CD1c-positive myeloid dendritic cell (primary cell): ENCODE measurements around the gene CSNK1G1.
"Not testable (repeated sequence)": the region's sequence is repeated elsewhere in the genome, so short reads cannot be mapped to it uniquely, and the experiment has no call there.

Experiments used
- DNase-seq: peaks from one replicate; pipeline ENCODE4 v3.0.0-alpha.2; 2016; ENCODE audit errors: extremely low spot score

Gene CSNK1G1

DNA sequence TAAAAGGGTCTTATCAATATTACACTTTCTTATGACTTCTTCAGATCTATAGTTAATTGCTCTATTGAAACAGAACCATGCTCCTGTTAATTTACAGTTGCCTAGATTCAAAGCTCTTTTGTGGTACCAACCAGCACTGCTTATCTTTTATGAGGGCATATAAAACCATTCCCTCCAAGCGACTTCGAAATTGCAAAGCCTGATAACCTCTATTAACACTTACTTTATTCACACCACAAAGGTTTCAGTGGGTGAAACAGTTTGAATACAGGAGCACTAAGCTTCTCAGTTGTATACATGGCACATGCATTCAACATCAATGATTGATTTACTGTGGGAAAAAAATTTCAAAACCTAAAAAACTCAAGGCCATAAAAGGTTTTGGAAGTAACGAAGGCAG, 118.3 kb downstream of the CSNK1G1 start:
- DNase-seq = no peak

DNA sequence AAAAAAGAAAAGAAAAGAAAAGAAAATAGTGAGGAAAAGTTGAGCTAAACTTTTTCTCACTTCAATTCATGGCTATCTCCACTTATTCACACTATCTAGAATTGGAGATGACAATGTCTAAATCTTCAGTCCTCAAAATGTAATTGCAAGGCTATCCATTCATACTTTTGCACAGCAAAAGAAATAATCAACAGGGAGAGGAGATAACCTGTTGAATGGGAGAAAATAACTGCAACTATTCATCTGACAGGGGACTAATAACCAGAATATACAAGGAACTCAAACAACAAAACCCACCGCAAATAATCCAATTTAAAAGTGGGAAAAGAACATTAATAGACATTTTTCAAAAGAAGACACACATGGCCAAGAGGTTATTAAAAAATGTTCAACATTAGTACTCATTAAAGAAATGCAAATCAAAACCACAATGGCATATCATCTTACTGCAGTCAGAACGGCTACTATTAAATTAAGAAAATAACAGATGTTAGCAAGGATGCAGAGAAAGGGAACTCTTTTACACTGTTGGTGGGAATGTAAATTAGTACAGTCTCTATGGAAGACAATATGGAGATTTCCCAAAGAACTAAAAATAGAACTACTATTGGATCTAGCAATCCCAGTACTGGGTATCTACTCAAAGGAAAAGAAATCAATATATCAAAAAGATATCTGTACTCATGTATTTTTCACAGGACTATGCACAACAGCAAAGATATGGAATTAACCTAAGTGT, 119.6 kb downstream of the CSNK1G1 start:
- no peak for DNase-seq

DNA sequence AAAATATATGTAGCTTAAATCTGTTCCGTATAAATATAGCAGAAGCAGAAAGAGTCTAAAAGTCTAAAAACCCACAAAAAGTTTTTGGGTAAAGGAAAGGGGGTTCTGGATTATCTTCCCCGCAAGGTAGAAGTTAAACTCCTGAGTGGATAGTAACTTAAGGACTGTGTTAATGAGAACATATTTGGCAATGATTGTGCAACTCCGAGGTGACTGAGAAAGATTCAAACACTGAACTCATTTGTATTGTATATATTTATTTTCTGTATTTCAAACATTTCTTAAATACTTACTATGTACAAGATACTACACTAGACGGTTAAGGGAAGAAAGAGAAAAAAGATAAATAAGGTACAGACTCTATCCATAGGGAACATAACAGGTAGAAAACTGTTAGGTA, 120.4 kb downstream of the CSNK1G1 start:
- no peak for DNase-seq

DNA sequence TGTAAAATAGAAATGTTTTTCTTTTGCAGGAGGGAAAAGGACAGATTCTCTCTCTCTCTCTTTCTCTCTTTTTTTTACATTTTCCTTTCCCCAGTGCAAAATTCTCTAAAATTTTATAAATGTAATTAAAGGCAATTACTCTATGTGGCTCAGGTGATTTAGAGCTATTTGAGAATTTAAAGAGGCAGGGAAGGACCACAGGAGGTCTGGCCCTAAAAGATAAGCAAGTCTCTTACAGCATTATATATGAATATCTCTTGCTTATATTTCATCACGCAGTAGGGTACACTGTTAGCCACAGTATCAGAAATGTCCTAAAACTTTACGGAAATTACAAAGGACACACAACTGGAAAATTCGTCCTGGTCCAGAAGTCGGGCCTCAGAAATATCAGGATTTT, 122.7 kb downstream of the CSNK1G1 start:
- DNase-seq = no peak

DNA sequence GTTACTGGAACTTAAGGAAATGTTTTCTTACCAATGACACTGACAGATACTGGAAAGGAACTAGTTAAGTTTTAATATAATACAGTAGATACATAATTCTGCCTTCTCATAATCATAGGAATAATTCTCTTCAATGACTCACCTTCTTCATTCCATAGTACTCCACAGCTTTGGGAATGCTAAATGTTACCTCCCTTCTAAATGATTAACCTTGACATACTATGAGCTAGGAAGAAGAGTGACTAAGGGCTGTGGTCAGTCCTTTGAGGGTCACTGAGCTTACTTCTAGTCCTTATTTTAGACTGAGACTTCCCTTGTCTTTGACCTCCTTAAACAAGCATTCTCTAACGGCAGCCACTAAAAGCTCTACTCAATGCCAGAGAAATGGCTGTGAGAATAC, 123.6 kb downstream of the CSNK1G1 start:
- no peak for DNase-seq

DNA sequence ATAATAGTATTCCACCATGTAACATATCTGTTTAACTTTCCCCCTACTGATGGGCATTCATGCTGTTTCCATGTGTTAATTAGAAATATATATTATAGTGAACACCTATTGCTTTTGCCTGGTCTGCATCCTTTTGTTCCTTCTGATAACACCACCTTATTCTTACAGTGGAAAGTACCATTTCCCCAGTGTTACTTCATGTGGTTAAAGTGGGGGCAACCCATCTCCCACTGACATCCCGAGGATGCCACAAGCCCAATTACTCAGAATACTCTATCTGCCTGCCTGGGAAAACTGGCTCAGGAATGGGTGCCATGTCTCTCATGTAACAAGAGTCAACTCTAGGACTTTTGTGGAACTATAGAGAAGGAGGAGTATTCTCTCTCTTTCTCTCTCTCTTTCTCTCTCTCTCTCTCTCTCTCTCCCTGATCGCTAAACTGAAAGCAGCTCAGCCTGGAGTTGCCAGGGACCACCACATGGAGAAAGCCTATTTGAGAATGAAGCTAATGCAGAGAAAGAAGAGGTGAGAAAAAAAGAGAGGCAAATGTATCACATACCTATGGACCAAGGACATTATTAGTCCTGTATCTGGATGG, 126.7 kb downstream of the CSNK1G1 start:
- no peak for DNase-seq

DNA sequence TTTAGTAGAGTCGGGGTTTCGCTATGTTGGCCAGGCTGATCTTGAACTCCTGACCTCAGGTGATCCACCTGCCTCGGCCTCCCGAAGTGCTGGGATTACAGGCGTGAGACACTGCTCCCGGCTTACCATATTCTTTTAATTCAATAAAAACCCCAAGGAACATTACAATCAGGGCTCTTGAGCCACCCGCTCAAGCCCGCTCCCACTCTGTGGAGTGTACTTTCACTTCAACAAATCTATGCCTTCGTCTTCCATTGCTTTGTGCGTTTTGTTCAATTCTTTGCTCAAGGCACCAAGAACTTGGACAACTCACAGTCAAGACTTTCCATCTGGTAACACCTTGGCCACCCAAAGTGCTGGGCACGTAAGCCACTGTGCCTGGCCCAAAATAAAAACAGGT, 130.2 kb downstream of the CSNK1G1 start:
- no peak for DNase-seq

DNA sequence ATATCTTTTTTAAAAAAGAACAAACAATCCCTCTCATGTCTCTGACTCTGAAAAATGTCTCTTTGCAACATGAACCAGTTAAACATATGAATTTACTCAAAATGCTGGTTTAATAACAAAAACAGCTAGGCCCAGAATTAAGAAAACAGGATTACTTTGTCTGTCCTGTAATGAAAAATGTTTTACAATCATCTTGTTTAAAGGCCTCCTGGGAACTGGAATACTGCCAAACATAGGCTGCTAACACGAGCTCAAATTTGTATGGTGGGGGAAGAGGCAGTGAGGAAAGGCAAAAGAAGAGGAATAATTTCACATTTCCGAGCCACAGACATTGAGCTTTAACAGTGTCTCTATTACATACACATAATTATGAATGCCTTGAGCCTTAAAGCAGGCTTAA, 131.5 kb downstream of the CSNK1G1 start:
- no peak for DNase-seq

DNA sequence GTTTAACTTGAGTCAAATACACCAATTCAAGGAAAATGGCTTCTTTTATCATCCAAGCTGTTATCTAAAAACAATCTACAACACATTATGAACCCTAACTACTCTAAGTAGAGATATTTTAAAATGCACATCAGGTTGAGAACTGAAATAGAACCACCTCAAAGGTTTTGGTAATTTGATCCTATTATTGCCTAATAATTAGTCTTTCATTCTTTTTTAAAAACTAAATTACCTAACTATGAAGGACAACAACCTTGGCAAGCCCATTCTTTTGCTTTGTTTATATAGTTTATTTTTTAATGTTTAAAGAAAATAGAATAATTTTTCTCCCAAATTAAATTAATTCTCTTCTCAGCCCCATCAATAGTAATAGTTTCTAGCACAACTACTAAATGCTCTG, 132.1 kb downstream of the CSNK1G1 start:
- DNase-seq = no peak

DNA sequence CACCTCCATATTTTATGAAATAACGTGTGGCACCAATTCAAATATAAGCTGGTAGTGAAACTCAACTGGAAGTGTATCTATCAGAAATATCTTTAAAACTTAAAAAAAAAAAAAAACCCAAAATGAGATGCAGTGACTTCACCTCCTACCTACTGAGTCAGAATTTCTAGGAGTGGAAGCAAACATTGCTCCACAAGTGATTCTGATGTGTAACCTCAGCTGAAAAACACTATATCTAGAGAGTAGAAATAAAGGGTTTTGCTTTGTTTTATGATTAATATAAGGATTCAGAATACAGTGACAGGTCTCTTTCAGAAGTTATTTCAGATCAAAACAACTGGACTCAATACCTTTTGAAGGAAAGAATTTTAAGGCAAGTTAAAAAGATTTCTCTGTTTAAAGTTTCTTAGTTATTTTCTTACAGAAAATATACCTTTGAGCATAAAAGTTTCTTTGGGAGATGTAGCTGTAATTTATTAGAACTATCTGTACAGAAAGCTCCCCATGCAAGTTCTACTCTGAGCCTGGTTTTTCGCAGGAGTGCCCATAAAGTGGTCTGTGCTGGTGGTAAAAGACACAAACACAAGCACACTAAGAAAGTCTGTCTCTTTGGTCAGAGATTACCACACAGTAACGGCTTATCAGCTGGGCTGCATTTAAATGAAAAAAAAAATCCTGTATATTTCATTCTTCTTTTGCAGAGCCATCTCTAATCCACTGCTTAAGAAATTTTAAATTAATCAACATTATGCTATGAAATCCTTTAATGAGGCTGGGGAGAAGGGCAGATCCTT, 133.2 kb downstream of the CSNK1G1 start:
- no peak for DNase-seq

DNA sequence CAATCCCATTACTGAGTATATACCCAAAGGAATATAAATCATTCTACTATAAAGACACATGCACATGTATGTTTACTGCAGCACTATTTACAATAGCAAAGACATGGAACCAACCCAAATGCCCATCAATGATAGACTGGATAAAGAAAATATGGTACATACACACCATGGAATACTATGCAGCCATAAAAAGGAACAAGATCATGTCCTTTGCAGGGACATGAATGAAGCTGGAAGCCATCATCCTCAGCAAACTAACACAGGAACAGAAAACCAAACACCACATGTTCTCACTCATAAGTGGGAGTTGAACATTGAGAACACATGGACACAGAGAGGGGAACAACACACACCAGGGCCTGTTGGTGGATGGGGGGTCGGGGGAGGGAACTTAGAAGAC, 134.1 kb downstream of the CSNK1G1 start:
- DNase-seq = not testable (repeated sequence)

DNA sequence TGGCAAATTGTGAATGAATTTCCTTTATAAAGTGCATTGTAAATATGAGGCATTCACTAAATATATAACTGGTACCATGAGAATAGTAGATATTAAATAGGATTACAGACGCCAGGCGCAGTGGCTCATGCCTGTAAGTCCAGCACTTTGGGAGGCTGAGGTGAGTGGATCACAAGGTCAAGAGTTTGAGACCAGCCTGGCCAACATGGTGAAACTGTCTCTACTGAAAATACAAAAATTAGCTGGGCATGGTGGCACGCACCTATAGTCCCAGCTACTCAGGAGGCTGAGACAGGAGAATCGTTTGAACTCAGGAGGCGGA, 138.6 kb downstream of the CSNK1G1 start:
- not testable (repeated sequence) for DNase-seq

DNA sequence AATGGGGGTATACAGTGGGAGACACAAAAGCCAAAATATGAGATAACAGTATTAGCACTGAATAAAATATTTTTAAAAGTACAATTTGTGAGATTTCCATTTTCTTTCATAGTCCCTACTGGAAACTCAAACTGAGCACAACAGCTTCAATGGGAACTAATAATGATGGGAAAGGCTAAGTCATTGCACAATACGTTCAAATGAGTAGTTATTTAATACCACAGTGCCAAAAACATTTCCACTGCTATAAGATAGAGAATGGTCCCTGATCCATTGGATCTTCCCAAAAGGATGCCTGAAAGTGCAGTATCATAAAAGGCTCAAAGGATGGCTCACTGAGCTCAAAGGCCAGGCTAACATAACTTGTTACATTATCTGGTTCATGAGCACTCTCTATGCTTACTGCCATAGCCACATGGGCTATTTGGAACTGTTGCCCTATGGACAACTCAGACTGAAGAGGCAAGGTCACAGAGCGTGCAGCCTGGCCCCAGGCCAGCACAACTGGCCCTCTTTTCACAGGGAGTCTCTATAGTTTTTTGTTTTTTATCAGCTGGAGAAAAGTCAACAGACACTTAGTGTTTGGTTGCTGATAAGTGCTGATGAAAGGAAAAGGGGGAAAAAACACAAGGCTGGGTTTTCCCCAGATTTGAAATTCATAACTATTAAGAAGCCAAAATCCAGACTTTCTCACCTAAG, 139.1 kb downstream of the CSNK1G1 start:
- DNase-seq = no peak

DNA sequence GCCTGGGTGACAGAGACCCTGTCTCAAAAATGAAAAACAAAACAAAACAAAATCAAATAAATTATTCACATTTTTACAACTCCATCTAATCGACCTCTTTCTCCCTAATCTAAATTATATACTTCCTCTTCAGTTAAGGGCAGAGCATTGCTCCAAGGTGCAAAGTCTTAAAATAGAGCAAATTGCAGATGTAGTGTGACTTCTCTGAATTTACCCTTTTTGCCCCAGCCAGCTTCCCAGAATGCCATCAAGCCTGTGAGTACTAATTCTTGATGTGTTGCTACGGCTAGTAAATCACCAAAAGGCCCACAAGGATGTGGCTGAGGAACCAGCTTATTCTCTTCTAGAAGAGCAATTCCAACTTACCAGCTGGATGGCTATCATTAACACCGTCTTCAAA, 139.8 kb downstream of the CSNK1G1 start:
- no peak for DNase-seq

DNA sequence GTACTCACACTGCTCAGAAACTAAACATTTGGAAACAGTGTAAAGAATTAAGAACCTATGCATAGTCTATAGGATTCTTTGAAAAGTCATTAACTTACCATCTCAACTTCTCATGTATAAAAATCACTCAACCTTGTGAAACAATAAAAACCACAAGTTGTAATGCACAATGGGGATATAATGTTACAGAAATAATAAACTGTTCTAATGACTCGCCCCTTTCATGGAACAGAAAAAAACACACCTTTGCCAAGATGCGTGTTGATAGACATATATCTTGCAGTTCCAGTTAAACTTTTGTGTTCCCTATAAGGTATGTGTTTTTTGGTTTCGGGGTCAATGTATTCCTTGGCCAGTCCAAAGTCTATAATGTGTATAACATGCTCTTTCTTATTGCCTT, 142.3 kb downstream of the CSNK1G1 start:
- no peak for DNase-seq

DNA sequence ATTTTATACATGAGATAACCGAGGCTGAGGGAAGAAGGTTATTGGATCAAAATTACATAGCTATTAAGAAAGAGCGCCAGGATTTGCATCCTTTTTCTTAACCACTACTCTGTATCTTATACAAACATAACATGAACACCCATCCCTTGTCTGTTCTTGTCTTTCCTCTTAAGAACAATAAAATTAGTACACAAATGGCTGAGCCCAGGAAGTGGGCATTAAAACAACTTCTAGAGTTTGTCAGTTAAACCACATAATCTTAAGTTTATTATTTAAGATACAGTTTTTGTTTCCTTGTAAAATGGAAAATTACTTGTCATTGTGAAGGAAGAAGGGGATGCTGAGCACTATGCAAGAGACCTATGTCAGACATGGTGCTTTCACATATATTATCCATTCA, 144.3 kb downstream of the CSNK1G1 start:
- no peak for DNase-seq

DNA sequence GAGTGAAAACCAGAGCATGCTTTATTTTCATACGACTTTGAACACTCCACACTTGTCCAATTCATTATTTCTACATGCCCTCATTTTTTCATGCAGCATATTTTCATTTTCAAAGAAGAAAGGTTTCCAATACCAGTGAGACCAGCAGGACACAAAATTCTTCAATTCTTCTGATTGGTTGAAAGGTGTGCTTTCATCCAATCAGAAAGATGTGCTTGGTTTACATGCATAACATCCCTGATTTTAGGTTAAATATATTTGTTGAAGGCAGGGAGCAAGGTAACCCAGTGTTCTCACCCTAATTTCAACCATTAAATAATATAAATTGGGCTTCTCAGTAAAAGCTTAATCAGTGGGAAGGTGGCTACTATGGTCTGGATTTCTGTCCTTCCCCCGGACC, 145.6 kb downstream of the CSNK1G1 start:
- no peak for DNase-seq

DNA sequence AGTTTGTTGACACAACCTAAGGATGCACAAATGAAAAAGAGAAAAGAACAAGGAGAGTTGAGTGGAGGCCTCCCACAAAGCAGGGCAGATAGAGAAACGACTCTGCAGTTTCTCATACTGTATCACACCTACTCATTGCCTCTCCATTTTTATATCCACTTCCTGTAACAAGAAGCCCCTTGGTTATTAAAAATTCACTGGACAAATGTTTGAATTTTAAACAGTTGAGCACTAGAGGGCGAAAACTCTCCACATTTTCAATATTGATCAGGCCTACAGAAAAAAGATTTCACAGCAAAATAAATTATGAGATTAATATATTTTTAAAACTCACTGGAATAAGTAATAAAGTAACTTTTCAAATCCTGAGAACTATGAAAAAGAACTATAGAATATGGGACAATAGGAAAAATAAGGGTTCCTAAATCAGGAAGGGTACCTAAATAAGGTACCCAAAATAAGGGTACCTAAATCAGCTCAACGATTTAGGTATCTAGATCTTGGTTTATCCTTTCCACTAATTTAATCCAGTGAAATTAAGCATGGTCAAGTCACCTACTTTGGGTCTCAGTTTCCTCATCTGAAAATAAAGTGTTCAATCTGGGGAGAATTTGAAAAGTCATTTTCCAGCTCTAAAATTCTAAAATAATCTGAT, 146.2 kb downstream of the CSNK1G1 start:
- peak; percentile 20 for DNase-seq

DNA sequence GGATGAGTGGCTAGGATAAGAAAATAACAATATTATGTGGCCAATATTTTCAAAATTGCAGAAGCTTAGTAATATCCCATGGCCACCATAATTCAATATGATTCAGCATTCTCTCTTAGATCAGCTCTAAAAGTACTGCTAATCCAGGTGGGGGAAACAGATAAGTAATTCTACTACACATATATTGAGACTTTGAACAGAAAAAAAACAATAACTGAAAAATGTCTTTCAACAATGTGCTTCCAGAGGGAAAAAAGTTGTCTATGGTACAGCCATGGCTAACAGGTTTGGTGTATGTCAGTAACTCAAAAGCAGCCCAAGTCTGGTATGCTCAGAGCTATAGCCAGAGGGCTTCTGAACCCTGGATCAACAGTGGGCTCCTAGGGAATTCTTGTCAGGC, 150.8 kb downstream of the CSNK1G1 start:
- no peak for DNase-seq

DNA sequence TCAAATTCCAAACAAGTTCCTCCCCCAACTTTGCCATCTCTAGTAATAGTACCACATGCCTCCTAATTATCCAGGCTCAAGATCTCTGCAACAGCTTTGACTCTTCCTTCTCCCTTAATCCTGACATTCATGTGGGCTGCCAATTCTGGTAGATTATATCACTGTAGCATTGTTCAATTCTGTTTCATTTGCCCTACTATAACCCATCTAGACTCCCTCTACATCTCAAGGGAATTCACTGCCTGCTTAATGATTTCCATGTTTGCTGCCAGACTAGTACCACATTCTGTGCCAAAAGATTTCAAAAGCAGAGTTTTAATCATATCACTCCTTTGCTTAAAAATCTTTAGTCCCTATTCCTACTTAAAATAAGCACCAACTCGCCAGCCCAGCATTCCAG, 158.5 kb downstream of the CSNK1G1 start:
- DNase-seq = no peak

DNA sequence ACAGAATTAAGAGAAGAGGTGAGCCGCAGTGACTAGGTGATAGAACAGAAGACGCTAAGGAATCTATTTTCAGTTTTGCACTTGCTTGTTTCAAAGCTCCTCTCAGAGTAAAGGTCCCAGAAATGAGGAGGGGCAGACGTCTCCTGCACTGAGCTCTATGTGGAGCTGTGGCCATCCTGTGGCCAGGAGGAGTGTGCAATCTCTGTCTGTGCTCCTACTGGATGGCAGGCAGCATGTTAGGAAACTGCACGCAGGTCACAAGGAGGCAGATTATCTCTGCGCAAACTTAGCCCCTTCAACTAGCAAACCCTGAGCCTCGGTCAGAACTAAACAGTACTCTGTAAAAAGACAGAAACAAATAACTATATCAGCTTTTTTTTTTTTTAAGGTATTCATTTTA, 162.0 kb downstream of the CSNK1G1 start:
- DNase-seq = no peak
